HG03103 (cell line): Measurements from ENCODE around the gene XPR1.

Experiments
- ATAC-seq: cut with Tn5 transposase; IDR thresholded peaks from one replicate; pipeline ENCODE4 v1.9.1; 2021; ENCODE audit warnings: low read depth; ENCODE audit not compliant: unreplicated experiment

The XPR1 gene

GRCh38 chr1:180614730-180615129 lies 17.1 kb upstream of the XPR1 start:
- ATAC-seq, result no peak

- ATAC-seq, result no peak
Measured at GRCh38 chr1:180615493-180616290, 16.1 kb upstream of the XPR1 start.

GRCh38 chr1:180616439-180616838 lies 15.4 kb upstream of the XPR1 start:
- ATAC-seq, result no peak

GRCh38 chr1:180617774-180618395 lies 13.9 kb upstream of the XPR1 start:
- no peak for ATAC-seq

GRCh38 chr1:180620581-180620980 lies 11.2 kb upstream of the XPR1 start:
- no peak for ATAC-seq

GRCh38 chr1:180622658-180623508 lies 8.9 kb upstream of the XPR1 start:
- ATAC-seq, result no peak

- no peak for ATAC-seq
Measured at GRCh38 chr1:180623579-180624347, 8.1 kb upstream of the XPR1 start.

- no peak for ATAC-seq
Measured at GRCh38 chr1:180626711-180627110, 5.1 kb upstream of the XPR1 start.

GRCh38 chr1:180627411-180627810 lies 4.4 kb upstream of the XPR1 start:
- no peak for ATAC-seq

- no peak for ATAC-seq
Measured at GRCh38 chr1:180628646-180629045, 3.2 kb upstream of the XPR1 start.

GRCh38 chr1:180630408-180631193 lies 1.2 kb upstream of the XPR1 start:
- ATAC-seq, result no peak

- no peak for ATAC-seq
Measured at GRCh38 chr1:180631194-180631765, 542 bp upstream of the XPR1 start.

GRCh38 chr1:180632326-180633056 lies 669 bp downstream of the XPR1 start:
- peak; percentile 20 for ATAC-seq

- ATAC-seq, result no peak
Measured at GRCh38 chr1:180633057-180634056, 1.5 kb downstream of the XPR1 start.

- ATAC-seq, result no peak
Measured at GRCh38 chr1:180636138-180636537, 4.3 kb downstream of the XPR1 start.

- no peak for ATAC-seq
Measured at GRCh38 chr1:180639871-180640270, 8.0 kb downstream of the XPR1 start.

GRCh38 chr1:180640531-180640949 lies 8.7 kb downstream of the XPR1 start:
- ATAC-seq, result no peak

GRCh38 chr1:180641662-180642061 lies 9.8 kb downstream of the XPR1 start:
- no peak for ATAC-seq
